Measurements from ENCODE around the gene TAL2.

Gene TAL2

GRCh38 chr9:105710638-105711037 is 48.4 kb downstream of the TAL2 start:
- no peak for DNase-seq (ENCODE audit: low read depth)

- no peak for DNase-seq (ENCODE audit: low read depth)
These were observed 49.6 kb downstream of the TAL2 start for GRCh38 chr9:105711867-105712266.

DNA sequence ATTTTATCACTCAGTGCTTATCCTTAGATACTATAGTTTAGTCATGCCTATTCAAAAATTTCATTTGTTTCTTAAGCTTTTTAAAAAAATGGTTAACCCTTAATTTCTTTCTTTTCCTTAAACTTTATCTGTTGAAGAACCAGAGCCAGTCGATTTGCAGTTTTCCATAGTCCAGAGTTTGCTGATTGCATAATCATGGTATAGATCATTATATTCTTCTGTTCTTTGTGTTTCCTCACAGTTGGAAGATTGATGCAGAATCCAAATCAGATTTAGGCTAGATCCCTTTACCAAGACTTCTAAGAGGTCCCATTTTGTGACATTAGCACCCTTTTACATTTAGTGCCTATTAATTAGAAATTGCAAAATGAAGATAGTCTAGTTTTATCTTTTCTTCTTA is 50.0 kb downstream of the TAL2 start:
- no peak for DNase-seq (ENCODE audit: low read depth)
